NCI-H82 (cell line): ENCODE results near the gene PHLDB2.

Source experiments
- DNase-seq: peaks from one replicate; lab custom pipeline; 2025; lab: John Stamatoyannopoulos, UW

The PHLDB2 gene

DNA sequence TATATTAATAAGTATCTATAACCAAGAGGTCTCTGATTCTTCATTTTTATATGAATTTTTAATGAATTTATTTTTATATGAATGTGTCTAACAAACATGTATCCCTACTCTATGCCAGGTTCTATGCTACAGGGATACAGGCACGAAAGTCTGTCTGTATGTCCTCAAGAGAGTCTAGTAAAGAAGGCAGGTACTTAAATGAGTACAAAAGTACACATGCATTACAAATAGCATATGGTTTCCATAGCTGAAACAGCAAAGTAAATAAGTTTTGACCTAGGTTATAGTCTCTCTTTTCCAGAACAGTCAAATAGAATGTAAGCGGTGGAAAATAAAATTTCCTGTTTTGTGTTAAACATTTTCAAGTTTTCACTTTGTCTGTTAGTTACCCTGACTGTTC, 106.4 kb downstream of the PHLDB2 start:
- no peak for DNase-seq

DNA sequence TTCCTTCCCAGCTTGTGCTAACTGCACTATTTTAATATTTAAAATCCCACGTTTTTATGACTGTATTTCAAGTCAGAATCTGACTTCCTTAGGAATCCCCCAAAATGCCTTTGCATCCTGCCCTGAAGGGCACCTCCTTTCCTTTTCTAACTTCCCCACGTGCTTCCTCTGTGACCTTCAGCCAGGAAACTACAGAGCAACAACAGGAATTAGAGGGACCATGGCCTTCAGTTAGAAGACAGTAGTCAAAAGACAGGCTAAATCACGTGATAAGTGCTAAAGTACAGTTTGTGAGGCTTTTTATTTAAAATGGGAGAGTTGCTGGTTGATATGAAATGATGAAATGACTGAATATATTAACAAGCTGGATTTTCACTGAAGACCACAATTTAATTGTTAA, 108.0 kb downstream of the PHLDB2 start:
- DNase-seq, result no peak

DNA sequence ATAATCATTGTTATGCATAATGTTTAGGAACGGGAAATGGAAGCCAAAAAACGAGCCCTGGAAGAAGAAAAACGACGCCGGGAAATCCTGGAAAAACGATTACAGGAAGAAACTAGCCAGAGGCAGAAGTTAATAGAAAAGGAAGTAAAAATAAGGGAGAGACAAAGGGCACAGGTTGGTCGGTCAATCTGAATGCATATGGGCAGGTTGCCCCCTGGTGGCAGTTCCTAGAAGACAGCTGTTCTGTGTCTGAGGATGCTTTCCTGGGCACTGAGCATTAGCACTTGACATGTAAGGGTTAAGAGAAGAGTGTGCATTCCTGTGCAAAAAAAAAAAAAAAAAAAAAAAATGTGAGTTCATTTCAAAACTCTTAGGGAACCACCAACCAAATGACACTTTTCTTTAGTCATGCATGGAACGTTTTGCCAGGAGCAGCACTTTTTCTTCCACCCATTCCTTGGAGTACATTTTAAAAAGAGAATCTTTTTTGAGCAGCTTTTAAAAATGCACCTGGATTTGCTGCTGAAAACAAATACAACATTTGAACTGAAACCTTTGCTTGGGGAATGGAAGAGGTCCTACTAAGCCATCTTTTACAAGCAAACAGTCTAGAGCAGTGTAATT, 108.7 kb downstream of the PHLDB2 start:
- peak; percentile 93 for DNase-seq

DNA sequence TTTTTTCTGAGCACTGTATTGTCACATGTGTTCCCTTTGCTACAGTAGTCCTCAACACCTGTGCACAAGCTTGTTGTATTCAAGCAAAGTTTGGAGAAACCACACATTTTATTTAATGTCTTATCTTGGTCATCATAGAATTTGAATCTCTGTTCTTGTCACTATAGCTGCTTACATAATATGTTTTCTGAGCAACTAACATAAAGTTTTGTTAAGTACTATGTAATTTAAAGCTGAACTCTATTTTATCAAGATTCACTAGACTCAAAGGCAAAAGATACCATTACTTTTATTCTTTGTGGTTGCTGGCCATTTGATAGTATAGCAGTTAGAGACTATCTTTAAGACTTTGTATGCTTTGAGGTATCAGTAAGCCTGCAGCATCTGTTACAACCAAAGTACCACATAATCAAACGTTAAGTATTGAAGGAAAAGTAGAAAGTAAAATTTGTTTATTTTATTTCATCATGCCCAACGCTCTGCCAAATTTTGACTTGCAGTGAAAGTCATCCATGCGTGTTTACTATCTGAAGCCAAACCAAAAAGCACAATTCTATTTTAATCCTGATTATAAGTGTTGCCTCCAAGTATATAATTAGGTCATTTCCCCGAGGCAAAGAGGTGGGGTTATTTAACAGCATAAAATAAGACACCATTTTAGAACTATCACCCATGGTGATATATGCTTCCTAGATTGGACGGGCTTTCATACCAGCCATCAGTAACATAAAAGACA, 109.4 kb downstream of the PHLDB2 start:
- no peak for DNase-seq

DNA sequence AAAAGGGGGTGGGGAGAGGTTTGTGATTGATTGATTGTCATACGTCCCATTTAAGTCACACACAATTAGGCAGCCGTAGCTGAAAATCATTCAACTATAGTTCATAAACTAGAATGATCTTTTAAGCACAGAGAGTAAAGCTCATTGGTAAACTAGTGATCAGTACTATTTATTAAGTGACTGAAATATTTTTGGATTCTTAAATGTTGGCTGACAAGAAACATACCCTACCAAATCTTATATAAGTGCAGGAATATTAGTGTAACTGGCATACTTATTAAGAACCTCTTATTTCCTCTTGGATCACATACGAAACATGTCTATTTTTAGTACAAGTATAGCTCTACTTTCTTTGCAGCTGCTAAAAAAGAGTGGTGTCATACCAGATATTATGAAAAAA, 111.3 kb downstream of the PHLDB2 start:
- no peak for DNase-seq

DNA sequence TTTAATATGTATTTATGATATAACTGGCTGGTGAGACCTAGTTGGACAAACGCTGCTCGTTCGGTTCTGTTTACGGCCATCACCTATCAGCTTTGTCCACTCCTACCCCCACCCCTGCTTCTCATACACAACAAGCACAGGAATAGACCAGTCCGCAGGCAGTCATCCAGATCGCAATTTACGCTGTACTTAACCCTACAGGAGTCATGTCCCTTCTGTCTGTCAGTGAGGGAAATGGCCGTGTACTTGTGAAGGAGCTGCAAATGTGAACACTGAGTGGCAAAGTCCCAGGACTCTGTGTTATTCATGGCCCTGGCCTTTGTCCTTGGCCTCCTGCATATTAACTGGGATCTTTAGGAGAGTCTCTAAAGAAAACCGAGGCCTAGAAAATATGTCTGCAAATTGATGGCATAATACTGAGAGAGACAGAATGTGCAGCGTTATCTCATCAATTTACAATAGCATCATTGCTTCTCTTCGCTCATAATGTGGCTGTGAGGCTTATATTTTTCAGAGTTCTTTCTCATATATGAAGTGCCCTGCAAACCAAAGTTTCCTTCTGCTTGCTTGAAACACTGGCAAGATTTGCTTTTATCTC, 112.6 kb downstream of the PHLDB2 start:
- DNase-seq, result peak; percentile 19

DNA sequence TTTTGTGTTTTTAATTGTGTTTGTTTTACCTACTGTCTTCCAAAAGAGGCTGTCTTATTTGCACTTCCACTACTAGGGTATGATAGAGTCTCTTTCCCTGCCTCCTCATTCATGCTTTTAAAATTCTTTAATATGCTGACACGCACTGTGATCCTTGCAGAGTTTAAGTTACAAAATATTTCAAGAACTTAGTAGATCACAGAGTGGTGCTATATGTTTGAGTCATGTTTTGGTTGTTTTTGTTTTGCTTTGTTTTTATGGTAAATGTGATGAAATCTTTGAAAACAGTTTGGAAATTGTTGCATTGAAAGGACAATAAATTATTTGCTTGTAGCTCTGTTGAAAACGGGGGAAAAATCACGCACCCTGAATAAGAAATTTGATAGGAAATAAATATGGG, 113.8 kb downstream of the PHLDB2 start:
- DNase-seq, result no peak

DNA sequence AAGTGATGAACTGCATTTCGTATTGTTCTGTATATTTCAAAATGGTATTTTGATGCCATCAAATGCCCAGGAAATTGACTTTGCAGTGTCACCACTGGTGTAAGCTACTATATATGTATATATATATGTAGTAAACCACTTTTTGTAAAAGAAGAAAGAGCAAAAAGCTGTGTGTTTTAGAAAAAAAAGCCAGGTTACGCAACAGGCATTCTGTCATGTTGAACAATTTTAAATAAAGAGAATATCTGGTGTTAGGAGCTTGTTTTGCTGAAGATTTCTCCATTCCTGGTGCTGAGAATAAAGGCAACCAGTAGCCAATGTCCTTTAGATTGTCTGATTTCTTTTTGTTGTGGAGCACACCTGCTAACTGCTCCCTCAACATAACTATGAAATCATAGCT, 116.1 kb downstream of the PHLDB2 start:
- DNase-seq, result no peak

DNA sequence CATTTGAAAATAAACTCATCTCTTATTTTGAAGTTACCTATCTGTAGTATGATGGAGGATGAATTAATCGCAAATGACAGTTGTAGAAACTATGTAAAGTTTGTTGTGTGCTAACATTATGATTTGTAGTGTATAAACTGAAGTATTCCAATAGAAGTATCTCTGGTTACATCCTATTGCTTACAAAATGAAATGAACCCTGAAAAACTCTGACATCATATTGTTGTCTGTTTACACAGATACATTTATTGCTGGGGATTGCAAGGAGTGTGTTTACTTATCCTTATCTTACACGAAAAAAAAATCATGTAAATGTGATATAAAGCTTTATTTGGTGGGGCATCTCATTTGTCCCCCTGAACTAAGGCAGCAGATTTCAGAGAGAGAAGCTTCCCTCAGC, 117.2 kb downstream of the PHLDB2 start:
- DNase-seq, result no peak

DNA sequence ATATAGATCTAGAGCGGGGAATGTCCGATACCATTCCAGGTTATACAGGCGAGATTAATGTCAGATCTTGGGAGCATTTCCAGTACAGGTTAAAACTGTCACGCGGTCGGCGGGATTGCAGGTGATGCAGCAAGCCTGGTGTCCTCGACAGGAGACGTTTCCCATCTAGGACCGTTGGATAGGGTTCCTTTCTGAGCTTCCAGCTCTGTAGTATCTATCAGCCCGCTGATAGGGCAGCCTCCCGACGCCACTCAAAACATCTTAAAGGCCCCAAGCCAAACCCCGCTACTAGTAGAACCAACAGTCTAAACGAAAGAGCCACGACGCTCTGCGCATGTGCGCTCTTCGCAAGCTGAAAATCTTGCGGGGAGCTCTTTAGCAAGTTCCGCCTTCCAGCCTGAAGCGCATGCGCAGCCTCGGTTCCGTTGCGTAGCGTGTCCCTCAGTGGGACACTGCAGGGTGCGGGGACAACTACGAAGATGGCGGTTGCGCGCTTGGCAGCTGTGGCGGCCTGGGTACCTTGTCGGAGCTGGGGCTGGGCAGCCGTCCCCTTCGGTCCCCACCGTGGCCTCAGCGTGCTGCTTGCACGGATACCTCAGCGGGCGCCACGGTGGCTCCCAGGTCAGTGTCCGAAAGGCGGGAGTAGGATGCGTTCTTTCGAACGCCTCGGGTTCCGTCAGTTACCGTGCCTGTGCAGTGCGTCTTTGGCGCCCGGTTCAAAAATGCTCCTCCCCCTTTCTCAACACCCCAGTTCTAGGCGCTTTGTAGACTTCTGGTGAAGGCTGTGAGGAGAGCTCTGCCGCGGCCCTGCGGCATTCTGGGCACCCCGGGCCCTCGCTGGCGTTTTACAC, 119.7 kb downstream of the PHLDB2 start, which contains the start of gene ABHD10:
TSS of gene ABHD10 (plus strand) at position 444 of the 851 bp plus-strand sequence. CDS start at position 480, 36 bp downstream.
- DNase-seq, result peak; percentile 100

DNA sequence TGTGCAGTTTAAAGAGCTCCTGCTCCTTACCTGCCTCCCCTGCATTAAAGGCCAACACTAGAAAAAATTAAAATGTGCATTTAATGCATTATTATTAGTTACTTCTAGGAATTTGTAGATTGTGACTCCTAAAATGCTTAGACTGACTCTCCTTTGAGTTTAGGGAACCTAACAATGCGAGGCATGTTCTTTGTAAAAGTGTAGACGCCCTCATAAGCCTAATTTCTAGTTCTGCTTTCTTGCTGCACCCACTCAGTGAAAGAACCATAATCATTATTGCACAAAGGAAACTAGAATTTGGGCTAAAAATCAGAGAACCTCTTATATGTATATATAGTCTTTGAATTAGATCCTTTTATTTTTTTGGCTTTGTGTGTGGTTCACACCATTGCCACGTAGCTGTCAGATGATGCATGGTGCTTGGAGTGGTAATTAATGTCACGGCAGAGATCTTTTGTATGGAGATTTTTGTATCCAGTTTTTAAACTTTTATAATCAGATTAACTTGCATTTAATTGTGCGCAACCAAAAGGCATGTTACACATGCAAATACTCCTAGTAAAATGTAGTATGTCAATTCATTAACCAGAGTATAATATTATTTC, 120.5 kb downstream of the PHLDB2 start:
- peak; percentile 54 for DNase-seq

DNA sequence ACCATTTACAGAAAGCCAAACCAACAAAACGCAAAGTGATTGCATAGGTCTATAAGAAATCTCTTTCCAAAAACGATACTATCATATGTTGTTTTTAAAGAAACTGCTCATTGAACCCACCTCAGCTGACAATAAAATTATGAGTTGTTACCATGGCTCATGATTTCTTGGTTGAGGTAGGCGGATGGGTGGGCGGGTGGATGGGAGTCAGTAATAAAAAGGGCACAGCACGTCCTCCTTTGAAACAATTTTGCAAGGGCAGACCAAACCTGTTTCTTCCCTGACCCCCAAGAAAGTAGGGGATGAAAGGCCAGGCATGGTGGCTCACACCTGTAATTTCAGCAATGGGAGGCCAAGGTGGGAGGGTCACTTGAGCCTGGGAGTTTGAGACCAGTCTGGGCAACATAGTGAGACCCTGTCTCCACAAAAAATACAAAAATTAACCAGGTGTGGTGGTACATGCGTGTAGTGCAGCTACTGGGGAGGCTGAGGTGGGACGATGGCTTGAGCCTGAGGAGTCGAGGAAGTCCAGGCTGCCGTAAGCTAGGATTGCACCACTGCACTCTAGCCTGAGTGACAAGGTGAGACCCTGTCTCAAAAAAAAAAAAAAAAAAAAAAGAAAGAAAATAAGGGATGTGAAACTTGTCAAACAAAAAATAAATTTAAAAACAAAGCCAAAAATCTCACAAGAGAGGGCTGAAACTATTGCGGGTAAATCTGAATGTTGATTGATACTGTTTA, 121.8 kb downstream of the PHLDB2 start:
- DNase-seq, result no peak

DNA sequence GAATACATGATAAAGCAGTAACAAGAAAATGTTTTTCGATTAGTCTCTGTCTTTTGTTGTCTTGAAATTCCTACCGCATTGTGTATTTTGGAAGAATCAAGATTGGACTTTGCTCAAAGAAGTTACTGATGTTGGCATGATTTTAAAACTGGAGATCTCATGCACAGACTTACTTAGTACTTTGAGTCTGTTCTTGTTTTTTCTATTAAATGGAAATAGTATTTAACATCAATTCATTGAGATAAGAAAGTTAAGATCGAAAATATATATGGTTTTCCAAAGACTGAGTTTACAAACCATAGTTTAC, 122.3 kb downstream of the PHLDB2 start:
- no peak for DNase-seq

DNA sequence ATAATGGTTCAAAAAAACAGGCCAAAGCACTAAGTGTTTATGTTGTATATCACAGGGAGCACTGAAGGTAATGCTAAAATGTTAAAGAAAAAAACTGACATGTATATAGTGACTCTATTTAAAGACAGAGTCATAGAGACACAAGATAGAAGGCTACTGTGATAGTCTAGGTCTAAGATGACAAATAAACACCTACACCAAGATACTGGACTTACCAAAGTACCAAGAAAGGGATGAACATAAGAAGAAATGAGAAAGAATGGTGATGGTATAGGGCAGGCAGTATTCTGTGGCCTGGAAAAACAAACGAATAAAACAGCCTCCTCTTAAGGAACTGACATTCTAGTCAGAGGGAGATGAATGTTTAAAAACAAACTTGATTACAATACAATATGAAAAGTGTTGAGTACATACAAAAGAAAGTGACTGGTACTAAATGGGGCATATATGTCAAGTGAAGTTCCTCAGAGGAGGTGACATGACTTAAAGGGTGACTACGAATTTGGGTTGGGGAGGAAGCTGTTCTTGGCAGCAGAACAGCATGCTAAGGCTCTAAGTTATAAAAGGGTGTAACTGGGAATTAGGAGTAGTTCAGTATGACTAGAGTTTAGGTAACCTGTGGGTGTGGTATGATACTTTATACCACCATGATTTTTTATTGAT, 125.7 kb downstream of the PHLDB2 start:
- no peak for DNase-seq

DNA sequence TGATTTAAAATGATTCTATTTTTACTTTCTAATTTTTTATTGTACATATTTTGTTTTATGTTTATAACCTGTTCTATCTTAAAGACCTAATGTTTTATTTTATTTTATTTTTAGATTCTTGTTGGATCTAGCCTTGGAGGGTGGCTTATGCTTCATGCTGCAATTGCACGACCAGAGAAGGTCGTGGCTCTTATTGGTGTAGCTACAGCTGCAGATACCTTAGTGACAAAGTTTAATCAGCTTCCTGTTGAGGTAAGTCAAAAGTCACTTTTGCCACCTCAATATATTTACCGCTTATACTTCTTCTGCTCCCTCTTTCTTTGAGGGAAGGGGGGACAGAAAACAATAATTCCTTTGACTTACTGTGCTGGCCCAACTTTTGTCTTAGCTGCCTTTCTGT, 127.7 kb downstream of the PHLDB2 start:
- no peak for DNase-seq

DNA sequence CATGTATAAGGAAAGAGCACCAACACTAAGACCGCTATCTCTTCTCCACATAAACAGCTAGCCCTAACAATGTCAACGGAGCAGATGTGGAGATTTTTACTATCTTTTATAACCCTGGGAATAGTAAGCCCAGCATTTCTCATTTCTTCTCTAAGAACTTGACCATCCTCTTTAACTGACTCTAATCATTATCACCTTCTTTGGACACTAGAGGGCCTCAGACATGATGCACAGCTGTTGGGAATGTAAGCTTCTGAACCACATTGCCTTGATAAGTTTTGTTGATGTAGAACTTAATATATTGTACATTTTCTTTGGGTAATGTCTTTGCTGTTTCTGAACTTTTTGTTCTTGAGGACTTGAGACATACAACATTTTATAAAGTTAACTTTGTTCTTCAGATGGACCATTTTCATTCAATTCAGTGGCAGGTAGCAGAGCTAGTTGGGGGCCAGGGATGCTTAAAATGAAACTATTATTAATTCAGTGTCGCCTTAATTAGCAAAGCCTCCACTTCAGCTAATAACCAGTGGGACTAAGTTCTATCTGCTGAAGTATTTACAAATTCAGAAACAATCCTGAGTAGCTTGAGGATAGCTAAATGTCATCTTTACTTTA, 130.1 kb downstream of the PHLDB2 start:
- DNase-seq, result peak; percentile 86

DNA sequence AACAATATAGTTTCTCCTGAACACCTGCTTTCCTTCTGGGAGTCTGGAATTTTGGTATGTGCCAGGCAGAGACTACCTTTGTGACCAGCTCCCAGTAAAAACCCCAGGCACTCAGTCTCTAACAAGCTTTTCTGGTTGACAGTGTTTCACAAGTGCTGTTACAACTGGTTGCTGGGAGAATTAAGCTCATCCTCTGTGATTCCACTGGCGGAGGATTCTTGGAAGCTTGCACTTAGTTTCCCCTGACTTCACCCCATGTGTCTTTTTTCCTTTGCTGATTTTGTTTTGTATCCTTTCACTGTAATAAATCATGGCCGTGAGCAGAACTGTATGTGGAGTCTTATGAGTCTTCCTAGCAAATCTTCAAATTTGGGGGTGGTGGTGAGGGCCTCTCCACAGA, 134.0 kb downstream of the PHLDB2 start:
- DNase-seq, result peak; percentile 50

DNA sequence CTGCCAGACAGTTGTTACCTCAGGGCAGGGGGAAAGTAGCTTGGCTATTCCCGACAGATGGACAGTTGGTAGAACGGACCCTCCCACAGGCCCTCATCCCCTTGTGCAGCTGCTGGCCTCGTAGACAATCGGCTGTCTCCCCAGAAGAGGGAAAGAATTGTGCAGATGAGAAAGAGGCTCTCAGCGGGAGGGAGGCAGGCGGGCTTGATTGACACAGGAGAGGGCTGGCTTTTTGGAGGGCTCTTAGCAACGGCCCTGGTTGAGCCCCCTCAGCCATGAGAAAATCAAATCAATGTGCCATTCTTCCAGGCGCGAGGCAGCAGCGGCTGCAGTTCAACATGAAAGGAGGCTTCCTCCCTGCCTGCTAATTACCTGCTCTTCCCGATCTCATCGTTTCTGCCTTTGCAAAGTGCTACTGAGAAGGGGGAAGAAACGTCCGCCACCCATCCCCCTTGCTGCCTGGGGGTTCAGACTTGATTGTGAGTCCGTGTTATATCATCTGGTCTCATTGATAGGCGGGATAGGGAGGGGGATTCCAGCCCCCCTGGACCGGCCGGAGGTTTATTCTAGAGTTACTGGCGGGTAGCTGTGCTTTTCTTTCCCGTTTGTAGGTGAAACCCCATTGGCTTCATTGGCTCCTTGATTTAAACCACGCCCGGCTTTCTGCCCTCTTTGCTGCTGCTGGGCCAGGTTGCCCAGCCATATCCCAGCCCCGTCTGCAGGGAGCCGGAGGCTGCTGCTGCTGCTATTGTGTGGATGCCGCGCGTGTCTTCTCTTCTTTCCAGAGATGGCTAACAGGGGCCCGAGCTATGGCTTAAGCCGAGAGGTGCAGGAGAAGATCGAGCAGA, 139.8 kb downstream of the PHLDB2 start, which contains the start of gene TAGLN3:
TSS of gene TAGLN3 (plus strand) at position 287 of the 848 bp plus-strand sequence. CDS start at position 788, 501 bp downstream.
- DNase-seq, result peak; percentile 97
